Activated CD4-positive, alpha-beta T cell treated with anti-CD3 and anti-CD28 coated beads, Interleukin-2, amount 50 U/mL, for 48 hours (primary cell): Measurements from ENCODE around the gene LGALS3.

Experiments
- DNase-seq, 2 experiments: peaks; one replicate each; pipeline ENCODE4 v3.0.0-alpha.2; 2020

The LGALS3 gene

DNA sequence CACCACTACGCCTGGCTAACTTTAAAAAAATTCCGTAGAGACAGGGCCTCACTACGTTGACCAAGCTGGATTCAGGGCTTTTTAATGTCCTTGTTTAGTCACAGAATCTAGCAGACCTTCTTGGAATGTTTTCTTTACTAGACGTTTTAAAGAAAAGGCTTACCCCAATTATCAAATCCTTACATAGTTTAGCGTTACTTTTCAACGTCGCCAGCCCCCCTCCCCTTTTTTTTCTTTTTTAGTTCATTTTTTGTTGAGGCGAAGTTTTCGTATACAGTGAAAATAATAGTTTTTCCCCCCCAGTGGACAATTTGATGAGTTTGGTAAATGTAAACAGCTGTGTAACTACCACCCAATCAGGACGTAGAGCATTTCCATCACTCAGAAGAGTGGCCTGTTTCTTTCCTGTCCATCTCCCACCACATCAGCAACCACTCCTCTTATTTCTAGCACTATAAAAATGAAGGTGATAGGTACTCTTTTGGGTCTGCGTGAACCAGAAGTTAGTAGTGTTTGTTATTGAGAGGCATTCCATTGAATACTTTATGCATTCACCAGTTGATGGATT, 63.1 kb downstream of the LGALS3 start:
- no peak for DNase-seq

DNA sequence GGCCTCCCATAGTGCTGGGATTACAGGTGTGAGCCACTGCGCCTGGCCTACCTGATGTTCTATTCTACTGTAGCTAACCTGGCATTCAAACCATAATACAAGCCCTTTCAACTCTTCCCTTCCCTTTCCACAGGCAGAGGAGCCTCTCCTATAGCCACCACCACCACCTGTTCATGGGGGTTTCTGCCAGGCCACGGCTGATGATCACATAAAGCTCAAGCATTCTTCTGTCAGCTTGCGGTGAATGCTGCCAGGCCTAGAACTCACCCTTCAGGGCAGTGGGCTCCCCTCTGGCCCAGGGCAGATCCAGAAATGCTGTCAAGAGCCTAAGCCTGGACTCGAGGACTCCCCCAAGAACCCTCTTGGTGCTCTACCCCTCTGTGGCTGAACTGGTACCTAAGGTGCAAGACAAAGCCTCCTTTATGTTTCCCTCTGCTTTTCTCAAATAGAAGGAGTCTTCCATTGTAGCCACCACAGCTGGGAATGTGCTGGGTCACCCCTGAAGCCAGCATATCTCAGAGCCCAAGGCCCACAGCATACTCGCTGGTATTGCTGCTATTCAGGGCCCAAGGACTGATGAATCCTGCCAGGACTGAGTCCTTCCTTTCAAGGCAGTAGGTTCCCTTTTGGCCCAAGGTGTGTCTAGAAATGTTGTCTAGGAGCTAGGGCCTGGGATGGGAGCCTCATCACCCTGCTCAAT, 65.8 kb downstream of the LGALS3 start:
- no peak for DNase-seq
